GM21825 (cell line): ENCODE data around the gene RYR3.

Experiments used
- ATAC-seq: cut with Tn5 transposase; IDR thresholded peaks from one replicate; pipeline ENCODE4 v1.9.1; 2021; ENCODE audit warnings: mild to moderate bottlenecking, moderate library complexity; ENCODE audit not compliant: unreplicated experiment

The RYR3 gene

DNA sequence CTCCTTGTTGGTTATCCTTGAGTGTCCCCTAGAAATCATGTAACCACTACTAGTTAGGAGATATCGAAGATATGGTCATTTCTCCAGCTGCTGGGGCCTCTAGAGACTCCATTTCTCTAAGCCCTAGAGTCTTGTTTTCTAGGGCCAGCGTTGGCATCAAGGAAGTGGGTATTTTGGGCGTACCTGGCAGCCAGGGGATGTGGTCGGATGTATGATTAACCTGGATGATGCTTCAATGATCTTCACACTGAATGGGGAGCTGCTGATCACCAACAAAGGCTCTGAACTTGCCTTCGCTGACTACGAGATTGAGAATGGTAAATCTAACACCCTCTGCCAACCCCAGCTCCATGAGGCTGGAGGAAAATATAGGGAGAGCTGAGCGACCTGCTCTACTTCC is 325.5 kb downstream of the RYR3 start:
- peak; percentile 58 for ATAC-seq

- ATAC-seq, result no peak
Measured at GRCh38 chr15:33636958-33637357, 326.2 kb downstream of the RYR3 start.

- no peak for ATAC-seq
Measured at GRCh38 chr15:33638453-33638852, 327.7 kb downstream of the RYR3 start.

GRCh38 chr15:33639051-33639450 is 328.3 kb downstream of the RYR3 start:
- no peak for ATAC-seq

DNA sequence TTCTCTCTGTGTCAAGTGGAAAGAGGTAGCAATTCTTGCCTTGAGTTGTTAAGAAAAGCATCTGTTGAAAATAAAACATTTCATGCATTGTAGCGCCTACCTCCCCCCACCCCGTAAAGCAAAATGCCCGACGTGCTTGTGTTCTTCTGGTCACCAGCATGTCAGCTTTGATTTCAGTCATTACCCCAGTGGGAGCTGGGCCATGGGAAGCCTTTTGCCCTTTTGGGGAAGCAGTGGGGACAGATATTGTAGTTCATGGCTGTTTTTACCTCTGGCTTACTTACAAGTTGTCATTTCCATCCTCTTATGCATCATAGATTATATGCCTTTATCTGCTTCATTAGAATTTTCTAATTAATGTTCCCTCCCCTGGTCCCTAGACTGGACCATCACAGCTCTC is 328.7 kb downstream of the RYR3 start:
- no peak for ATAC-seq

- ATAC-seq, result no peak
Measured at GRCh38 chr15:33639978-33640377, 329.2 kb downstream of the RYR3 start.

DNA sequence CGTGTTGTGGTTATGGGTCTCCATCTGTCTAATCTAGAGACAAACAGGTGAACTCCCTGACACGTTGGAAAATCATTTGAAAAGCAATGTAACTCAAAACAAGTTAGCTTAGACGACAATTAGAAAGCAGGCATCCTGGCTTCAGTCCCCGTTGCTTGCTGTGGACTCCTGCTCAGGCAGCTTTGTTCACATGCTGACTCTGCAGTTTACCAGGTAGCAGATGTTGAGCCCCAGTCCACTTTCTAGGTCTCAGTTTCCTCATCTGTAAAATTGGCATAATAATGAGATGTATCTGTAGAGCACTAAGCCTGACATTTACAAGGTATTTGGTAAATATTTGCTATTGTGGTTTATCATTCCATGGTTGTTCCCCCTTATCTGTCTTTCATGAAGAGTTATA is 330.3 kb downstream of the RYR3 start:
- ATAC-seq, result no peak

GRCh38 chr15:33644304-33644703 is 333.5 kb downstream of the RYR3 start:
- no peak for ATAC-seq

DNA sequence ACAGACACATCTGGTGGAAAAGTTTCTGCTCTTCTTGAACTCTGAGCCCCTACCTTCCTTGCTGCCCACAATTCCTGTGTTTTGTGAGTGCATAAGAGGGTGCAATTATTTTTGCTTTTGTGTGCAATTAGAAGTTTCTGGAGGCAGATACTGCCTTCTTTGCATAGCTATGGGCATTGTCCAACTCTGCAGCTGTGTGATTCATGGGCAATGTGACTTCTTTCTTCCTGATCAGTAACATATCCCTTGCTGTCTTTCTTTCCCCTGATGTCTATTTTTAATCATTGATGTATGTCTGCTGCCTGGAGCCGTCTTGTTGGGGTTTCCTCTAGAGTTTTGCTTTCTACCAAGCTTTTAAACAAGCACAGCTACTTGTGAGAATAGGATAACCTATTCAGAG is 336.0 kb downstream of the RYR3 start:
- ATAC-seq, result no peak

DNA sequence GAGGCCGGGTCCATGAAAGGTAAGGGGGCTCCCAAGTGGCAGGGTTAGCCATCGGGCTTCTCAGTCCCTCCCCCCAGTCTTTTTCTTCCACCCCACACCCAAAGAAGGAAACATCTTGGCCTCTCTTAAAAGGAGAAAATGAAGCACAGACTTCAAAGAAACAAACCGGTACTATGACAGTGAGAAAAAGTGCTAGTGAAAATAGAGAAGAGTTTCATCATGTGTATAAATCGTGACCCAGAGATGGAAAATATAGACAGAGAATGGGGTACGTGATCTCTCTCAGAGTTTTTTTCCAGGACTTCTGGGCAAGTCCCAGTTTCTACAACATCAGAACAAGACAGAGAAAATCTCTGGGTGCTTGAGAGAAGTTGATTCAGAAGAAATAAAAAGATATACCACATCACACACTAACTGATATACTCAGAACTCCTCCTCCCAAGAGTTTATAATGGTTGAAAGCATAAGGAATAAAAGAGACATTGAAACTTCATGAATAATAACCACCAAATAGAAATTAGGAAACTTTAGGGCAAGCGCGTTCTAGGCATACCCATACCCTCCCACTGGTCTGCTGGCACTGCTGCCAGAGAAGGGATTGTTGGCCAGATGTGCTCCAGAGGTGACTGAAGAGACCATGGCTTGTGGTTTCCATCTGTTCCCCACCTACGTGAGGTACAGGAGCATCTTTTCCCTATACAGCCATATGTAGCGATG is 338.6 kb downstream of the RYR3 start:
- ATAC-seq, result no peak

DNA sequence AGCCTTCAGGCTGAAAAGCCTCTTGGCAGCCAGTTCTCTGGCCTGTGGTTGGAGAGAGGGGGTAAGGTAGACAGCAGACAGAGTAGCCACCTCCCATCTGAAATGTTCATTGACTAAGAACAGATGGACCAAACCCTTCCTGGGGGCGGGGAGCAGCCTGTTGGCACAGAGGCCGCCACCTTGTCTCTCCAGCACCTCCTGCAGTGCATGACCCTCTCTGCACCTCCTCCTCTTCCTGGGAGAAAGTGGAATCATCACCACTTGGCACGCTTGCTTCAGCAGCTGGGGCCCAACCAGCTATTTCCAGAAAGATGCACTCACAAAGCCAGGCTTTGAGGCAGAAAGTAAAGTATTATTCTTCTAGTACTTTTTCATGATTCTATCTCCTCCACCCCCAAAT is 344.1 kb downstream of the RYR3 start:
- no peak for ATAC-seq

GRCh38 chr15:33655488-33655887 is 344.7 kb downstream of the RYR3 start:
- no peak for ATAC-seq

- no peak for ATAC-seq
Measured at GRCh38 chr15:33656168-33656567, 345.4 kb downstream of the RYR3 start.

- no peak for ATAC-seq
Measured at GRCh38 chr15:33660151-33660550, 349.4 kb downstream of the RYR3 start.

DNA sequence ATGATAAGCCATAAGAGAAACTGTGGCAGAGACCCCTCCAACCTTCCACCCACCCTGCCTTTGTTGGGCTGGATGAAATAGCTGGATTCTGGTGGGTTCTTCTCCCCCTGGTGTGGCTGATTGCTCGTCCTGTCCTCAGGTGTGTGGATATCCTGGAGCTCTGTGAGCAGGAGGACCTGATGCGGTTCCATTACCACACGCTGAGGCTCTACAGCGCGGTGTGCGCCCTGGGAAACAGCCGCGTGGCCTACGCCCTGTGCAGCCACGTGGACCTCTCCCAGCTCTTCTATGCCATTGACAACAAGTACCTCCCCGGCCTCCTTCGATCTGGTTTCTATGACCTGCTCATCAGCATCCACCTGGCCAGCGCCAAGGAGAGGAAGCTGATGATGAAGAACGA is 351.2 kb downstream of the RYR3 start:
- no peak for ATAC-seq

DNA sequence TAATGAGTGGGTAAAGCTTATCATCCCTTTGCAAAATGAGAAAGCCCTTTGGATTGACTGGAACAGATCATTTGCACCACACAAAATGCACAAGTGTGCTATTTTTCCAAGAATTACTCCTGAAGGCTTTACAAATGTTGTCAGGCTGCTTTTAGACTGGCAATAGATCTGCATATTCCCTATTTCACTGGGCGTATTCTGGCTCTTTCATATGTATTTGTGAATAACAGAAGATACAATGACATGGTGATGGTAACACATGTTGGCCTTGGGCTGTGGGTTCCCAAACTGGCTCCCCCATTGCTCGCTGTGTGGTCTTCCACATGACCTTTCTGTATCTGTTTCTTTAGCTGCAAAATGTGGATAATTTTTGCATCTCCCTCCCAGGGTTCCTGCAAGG is 354.2 kb downstream of the RYR3 start:
- ATAC-seq, result no peak

GRCh38 chr15:33670567-33670966 is 359.8 kb downstream of the RYR3 start:
- ATAC-seq, result no peak

- peak; percentile 87 for ATAC-seq
Measured at GRCh38 chr15:33671456-33671855, 360.7 kb downstream of the RYR3 start.

GRCh38 chr15:33675246-33675645 is 364.5 kb downstream of the RYR3 start:
- no peak for ATAC-seq

GRCh38 chr15:33677238-33677830 is 366.6 kb downstream of the RYR3 start:
- no peak for ATAC-seq

- no peak for ATAC-seq
Measured at GRCh38 chr15:33678176-33678575, 367.4 kb downstream of the RYR3 start.

GRCh38 chr15:33678602-33679001 is 367.8 kb downstream of the RYR3 start:
- ATAC-seq, result no peak

DNA sequence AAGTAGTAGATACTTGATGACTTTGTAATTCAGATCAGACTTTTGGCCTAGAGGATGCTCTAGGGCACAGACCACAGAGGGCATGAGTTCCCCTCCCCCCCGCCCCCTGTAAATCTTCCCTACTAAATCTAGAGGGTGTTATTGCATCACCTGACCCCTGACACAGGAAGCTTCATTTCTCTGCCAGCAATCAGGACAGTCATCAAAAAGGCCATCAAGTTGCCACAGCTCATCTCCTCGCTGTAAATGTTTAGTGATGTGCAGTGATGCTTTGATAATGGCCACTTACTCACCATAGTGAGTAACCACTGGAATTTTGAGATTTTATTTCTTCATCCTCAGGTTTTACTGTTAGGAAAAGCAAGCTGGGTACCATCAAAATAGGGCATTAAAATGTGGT is 368.3 kb downstream of the RYR3 start:
- no peak for ATAC-seq
